Loucy (cell line): ENCODE measurements around the gene TBX21.

ENCODE experiments used
- H2AFZ ChIP-seq: fragments of 200-600 bp; sonication (generic); 2 replicates; pipeline ENCODE4 v1.6.0; 2016; ENCODE audit warnings: antibody characterized with exemption, mild to moderate bottlenecking, low read length, moderate library complexity
- H3F3A ChIP-seq: fragments of 200-600 bp; 2 replicates; pipeline ENCODE4 v1.6.0; 2016; ENCODE audit warnings: antibody characterized with exemption, low read depth, mild to moderate bottlenecking
- H3K27me3 ChIP-seq: fragments of 200-600 bp; sonication (generic); 2 replicates; pipeline ENCODE4 v1.6.1; 2014; ENCODE audit warnings: low read length, mild to moderate bottlenecking; ENCODE audit not compliant: insufficient read depth, poor library complexity, severe bottlenecking
- H3K36me3 ChIP-seq: fragments of 200-600 bp; sonication (generic); 2 replicates; pipeline ENCODE4 v1.6.1; 2016; ENCODE audit warnings: low read length; ENCODE audit not compliant: insufficient read depth
- H3K4me1 ChIP-seq: fragments of 200-600 bp; sonication (generic); 2 replicates; pipeline ENCODE4 v1.5.1; 2014; ENCODE audit warnings: low read length, mild to moderate bottlenecking; ENCODE audit not compliant: insufficient read depth, poor library complexity, severe bottlenecking
- H3K4me2 ChIP-seq: fragments of 200-600 bp; sonication (generic); 2 replicates; pipeline ENCODE4 v1.6.0; 2014; ENCODE audit warnings: antibody characterized with exemption, low read length, low read depth, mild to moderate bottlenecking; ENCODE audit not compliant: poor library complexity, severe bottlenecking
- H3K4me3 ChIP-seq: fragments of 200-600 bp; sonication (generic); 2 replicates; pipeline ENCODE4 v1.5.1; 2014; ENCODE audit warnings: low read length, mild to moderate bottlenecking, mixed read lengths; ENCODE audit not compliant: poor library complexity, severe bottlenecking
- H3K79me2 ChIP-seq: fragments of 200-600 bp; sonication (generic); 2 replicates; pipeline ENCODE4 v1.6.1; 2014; ENCODE audit warnings: low read length; ENCODE audit not compliant: insufficient read depth
- H3K9ac ChIP-seq: fragments of 200-600 bp; sonication (generic); 2 replicates; pipeline ENCODE4 v1.6.0; 2014; ENCODE audit warnings: mild to moderate bottlenecking, low read depth, low read length, moderate library complexity; ENCODE audit not compliant: poor library complexity, severe bottlenecking
- H3K9me2 ChIP-seq: fragments of 200-600 bp; sonication (generic); replicated peaks from 2 replicates; pipeline ENCODE4 v1.6.1; 2016; ENCODE audit warnings: low read depth, low read length, mixed read lengths
- H3K9me3 ChIP-seq: fragments of 200-600 bp; sonication (generic); 2 replicates; pipeline ENCODE4 v1.6.1; 2014; ENCODE audit warnings: mild to moderate bottlenecking, antibody characterized with exemption, low read length, low read depth; ENCODE audit not compliant: insufficient read depth
- H4K20me1 ChIP-seq: fragments of 200-600 bp; sonication (generic); 2 replicates; pipeline ENCODE4 v1.6.0; 2014; ENCODE audit warnings: antibody characterized with exemption, low read length, mild to moderate bottlenecking; ENCODE audit not compliant: insufficient read depth, poor library complexity, severe bottlenecking
- EZH2phosphoT487 ChIP-seq: fragments of 200-600 bp; IDR thresholded peaks from 2 replicates; pipeline ENCODE4 v1.6.1; 2018; ENCODE audit warnings: antibody characterized with exemption, mild to moderate bottlenecking, moderate library complexity, borderline replicate concordance
- TF ChIP-seq, protein P1 (sequence below): fragments of 200-600 bp; sonication (generic); conservative IDR thresholded peaks from 2 replicates; pipeline ENCODE4 v1.5.1; 2014; ENCODE audit warnings: mild to moderate bottlenecking, antibody characterized with exemption, low read length

TBX21 gene

DNA sequence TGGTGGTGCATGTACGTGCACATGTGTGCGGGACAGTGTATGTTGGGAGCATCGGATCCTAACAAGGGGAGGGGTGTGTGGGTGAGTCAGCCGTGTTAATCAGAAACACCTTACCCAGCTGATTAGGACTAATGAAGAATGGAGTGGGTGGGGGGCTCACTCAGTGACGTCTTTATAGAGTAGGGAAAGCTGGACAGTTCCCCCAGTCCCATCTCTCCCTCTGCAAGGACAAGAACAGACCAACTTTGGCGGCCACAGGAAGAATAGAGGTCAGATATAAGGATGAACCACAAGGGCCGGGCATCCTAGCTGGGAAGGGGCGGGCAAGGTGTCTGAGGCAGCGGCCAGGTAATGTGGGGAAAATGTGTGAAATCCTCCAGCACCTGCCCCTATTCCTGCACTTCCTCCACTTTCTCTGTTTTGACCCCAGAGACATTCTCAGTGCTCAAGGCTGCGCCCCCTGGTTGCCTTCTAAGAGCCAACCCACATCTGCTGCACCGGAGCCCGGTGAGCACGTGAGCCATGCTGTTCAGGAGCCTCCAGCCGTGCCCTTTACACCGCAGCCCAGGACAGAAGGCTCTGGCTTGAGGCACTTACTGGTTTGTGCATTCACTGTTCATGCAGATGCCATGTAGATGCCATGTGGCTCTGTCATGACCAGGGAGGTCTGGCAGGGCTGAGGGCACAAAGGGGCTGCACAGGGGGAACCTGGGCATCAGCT lies 18.9 kb upstream of the TBX21 start:
- Histone ChIP-seq H3K9me3 (no peaks in the 10 kb centered on the region), H3K36me3 (no peaks in the 10 kb centered on the region; the same call in 1 of the 2 replicates), H3K4me3 (no peak overlapping the region), H3K27me3 (no peaks in the 10 kb centered on the region), H4K20me1 (no peaks in the 10 kb centered on the region), H3K79me2 (no peaks in the 10 kb centered on the region), H3K9ac (no peak overlapping the region), H2AFZ (no peak overlapping the region), H3K4me2 (no peak overlapping the region), H3K4me1 (peaks cover 30% of the 10 kb centered on the region), H3K9me2 (no peaks in the 10 kb centered on the region), H3F3A (no peaks in the 10 kb centered on the region)
- no peak for TF ChIP-seq EZH2phosphoT487
- TF ChIP-seq, protein P1, sequence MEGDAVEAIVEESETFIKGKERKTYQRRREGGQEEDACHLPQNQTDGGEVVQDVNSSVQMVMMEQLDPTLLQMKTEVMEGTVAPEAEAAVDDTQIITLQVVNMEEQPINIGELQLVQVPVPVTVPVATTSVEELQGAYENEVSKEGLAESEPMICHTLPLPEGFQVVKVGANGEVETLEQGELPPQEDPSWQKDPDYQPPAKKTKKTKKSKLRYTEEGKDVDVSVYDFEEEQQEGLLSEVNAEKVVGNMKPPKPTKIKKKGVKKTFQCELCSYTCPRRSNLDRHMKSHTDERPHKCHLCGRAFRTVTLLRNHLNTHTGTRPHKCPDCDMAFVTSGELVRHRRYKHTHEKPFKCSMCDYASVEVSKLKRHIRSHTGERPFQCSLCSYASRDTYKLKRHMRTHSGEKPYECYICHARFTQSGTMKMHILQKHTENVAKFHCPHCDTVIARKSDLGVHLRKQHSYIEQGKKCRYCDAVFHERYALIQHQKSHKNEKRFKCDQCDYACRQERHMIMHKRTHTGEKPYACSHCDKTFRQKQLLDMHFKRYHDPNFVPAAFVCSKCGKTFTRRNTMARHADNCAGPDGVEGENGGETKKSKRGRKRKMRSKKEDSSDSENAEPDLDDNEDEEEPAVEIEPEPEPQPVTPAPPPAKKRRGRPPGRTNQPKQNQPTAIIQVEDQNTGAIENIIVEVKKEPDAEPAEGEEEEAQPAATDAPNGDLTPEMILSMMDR = no peak

DNA sequence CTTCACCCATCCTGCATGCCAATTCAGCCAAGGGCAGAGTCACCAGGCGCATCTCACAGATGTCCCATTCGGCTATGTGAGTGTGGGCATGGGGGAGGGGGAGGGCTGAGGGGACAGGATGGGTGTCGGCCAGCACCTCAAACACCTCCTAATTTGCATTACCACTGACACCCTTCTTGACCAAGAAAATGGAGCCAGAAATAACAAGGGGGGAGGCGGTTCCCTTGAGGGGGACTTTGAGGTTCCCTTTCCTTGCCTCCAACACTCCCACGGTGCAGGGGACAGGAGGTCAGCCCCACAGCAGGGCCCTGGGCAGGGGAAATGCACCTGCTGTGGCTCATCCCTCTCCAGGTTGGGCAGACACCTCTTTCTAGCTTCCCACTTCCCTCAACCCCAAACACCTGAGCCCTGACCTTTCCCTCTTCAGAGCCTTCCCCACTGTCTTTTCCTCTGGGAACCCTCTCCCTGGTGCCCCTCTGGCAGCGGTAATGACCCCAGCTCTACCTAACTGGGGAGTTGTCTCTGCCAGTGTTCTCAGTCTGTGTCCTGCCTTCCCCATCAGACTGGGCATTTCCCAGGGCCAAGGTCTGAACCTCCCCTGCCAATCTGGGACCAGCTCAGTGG lies 18.2 kb upstream of the TBX21 start:
- no peaks in the 10 kb centered on the region for H3K79me2 ChIP-seq
- peaks cover 38% of the 10 kb centered on the region for H3K4me1 ChIP-seq
- H3K4me2 ChIP-seq = no peak overlapping the region

DNA sequence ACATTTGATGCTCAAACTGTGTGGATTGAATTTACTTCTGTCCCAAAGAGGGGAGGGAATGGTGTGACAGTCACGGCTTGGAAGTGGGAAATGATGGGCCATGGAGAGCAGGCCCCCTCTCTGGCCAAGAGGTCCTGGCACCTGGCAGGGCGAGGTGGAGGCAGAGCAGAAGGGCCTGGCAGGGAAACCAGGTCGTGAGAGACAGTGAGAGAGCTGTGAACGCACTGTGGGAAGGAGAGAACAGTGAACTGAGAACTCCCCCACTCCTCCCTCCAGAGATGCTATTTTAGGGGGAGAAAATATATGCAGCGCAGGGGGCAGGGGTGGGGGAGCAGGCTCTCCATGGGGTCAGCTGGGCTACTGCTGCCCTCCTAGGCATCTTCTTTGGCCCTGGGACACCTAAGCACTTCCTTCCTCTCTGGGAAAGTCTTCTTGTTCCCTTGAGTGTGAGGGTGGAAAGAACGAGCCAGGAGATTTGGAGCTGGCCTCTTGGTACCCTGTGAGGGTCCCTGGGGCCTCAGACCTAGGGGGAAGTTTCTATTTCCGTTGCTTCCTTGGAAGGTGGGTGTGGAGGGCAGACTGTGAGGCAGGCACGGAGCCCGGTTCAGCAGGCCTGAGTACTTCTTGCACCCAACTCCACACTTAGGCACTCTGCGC lies 17.2 kb upstream of the TBX21 start:
- Histone ChIP-seq H3K4me3 (no peak overlapping the region), H3K4me1 (peaks cover 46% of the 10 kb centered on the region), H3K27me3 (no peaks in the 10 kb centered on the region), H3K9me2 (no peaks in the 10 kb centered on the region), H2AFZ (no peak overlapping the region), H3F3A (no peaks in the 10 kb centered on the region), H4K20me1 (no peaks in the 10 kb centered on the region), H3K4me2 (no peak overlapping the region), H3K9ac (no peak overlapping the region), H3K9me3 (no peaks in the 10 kb centered on the region), H3K79me2 (no peaks in the 10 kb centered on the region), H3K36me3 (no peaks in the 10 kb centered on the region)
- TF ChIP-seq, protein P1 = no peak
- TF ChIP-seq EZH2phosphoT487 = no peak

More for the DNA sequence above, 18.2 kb upstream of the TBX21 start:
- Histone ChIP-seq H3K9me2 (no peaks in the 10 kb centered on the region), H3K9ac (no peak overlapping the region), H3K36me3 (no peaks in the 10 kb centered on the region; the same call in 1 of the 2 replicates), H4K20me1 (no peaks in the 10 kb centered on the region), H3K9me3 (no peaks in the 10 kb centered on the region), H3F3A (no peaks in the 10 kb centered on the region), H2AFZ (no peak overlapping the region), H3K4me3 (no peak overlapping the region), H3K27me3 (no peaks in the 10 kb centered on the region)
- no peak for TF ChIP-seq EZH2phosphoT487
- TF ChIP-seq, protein P1 = no peak
